ENCODE results near the gene CCDC69. TPM values are rescaled to one million over a fixed set of nuclear protein-coding genes. Genes with fewer than 3 reads are reported as not detected.

The CCDC69 gene
- total and polyA plus RNA-seq, 10 of the 15 experiments (the other 5 are each of a cell fraction or from before 2014, with no cell fraction given), result 13.5 to 106 (median 70.1) TPM

DNA sequence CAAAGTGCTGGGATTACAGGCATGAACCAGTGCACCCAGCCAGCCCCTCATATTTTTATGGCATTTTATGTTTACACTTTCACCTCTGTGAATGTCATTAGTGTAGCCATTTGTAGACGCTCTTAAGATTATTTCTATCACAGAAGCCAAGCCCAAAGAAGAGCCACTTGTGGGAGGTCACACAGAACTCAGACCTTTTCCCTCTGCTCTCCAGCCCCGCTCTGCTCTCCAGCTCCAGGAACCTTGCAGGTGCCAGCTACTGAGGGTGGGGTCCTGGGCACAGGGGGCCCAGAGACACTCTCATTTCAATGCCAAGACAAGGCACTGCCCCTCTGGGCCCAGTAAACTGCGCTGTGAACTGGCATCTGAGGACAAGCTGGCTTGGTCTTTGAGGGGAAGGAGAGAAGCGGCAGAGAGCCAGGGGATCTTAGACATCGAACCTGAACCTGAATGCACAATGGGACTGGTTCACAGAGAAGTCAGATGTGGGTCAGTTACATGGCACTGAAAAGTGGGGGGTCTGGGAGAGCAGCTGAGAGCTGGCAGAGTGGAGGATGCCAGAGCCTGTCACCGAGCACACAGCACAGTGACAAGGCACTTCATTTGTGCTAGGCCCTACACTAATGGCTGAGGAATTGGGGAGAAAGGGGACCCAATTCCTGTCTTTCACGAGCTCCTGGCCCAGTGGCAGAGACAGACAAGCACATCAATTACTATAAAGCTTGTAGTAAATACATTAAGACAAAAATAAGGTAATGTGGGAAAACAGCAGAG lies 83.0 kb downstream of the CCDC69 start:
- intact Hi-C loops (cut with micrococcal nuclease; ENCODE audit: unreplicated experiment), result loop anchor here (1.0 kb wide), 1 partner anchor 10 kb away; no protein-coding TSS in a partner anchor
- peaks cover 72% of the 10 kb centered on the region for H3K79me2 ChIP-seq (ENCODE audit: control insufficient read depth, insufficient read depth, low read length)
- ATAC-seq (no peak), FAIRE-seq (no peak), DNase-seq (ENCODE audit: low read depth, low spot score) (no peak)
- TF ChIP-seq ZBTB11 (CRISPR knock-in tag; IDR thresholded peaks at IDR 0.05), result no peak
- peak; percentile 12; the same call in 1 of the 2 replicates for TF ChIP-seq HDGF (IDR thresholded peaks at IDR 0.05)
- peaks cover 56% of the 10 kb centered on the region for H3K4me1 ChIP-seq (ENCODE audit: control insufficient read depth, insufficient read depth, low read length)
- H3K9me3 ChIP-seq (replicated peaks; ENCODE audit: control insufficient read depth, insufficient read depth, low read length), result no peaks in the 10 kb centered on the region
- peaks cover under 1% of the 10 kb centered on the region for H4K20me1 ChIP-seq (ENCODE audit: control insufficient read depth, insufficient read depth)
- H3K27me3 ChIP-seq (replicated peaks in 1 of 2; ENCODE audit: control insufficient read depth in 2 of 2, insufficient read depth in 2 of 2, low read length in 1 of 2), result no peaks in the 10 kb centered on the region
- WGBS (ENCODE audit: insufficient coverage, insufficient replicate concordance, low lambda C conversion rate, missing lambda C conversion rate), result 70% methylated on average over 7 of the region's 7 CpGs
- ChIA-PET RAD21 (ENCODE audit: unreplicated experiment) (interaction anchor here (0.7 to 8.4 kb wide), 16 partner anchors 11 to 111 kb away, joined by 3 to 189 read pairs (median 10); partner anchors contain the start of genes ANXA6 and GM2A), SMC1A (ENCODE audit: uncharacterized antibody, unreplicated experiment) (interaction anchor here (0.7 to 35.3 kb wide), 17 partner anchors 5 to 684 kb away, joined by 3 to 1132 read pairs (median 5); partner anchors contain the start of genes ANXA6, CCDC69 and GM2A), CTCF (interaction anchor here (0.7 to 40.1 kb wide), 11 partner anchors 7 to 100 kb away, joined by 3 to 1107 read pairs (median 6); partner anchors contain the start of gene ANXA6), POLR2A (interaction anchor here (1.1 to 8.4 kb wide), 16 partner anchors 8 to 116 kb away, joined by 3 to 153 read pairs (median 6); partner anchors contain the start of gene ANXA6)
- in situ Hi-C loops (cut with MboI), result no loop called here
- H3K4me2 ChIP-seq (ENCODE audit: control insufficient read depth, insufficient read depth), result peak overlapping the region; percentile 94
- peak overlapping the region; percentile 52 for H3K4me3 ChIP-seq
- H3K27ac ChIP-seq (ENCODE audit: control insufficient read depth, insufficient read depth), result peak overlapping the region; percentile 61
- TSS peak; percentile 29 for BruUV-seq (replicated peaks)
- H3K9ac ChIP-seq (ENCODE audit: control insufficient read depth, insufficient read depth, low read length), result peak overlapping the region; percentile 46
- no peak overlapping the region for H2AFZ ChIP-seq (ENCODE audit: control insufficient read depth, low read depth, low read length)
- peaks cover 53 to 54% of the 10 kb centered on the region in 2 experiments for H3K36me3 ChIP-seq (ENCODE audit: control insufficient read depth in 2 of 2, insufficient read depth in 2 of 2, low read length in 1 of 2)

All from GM12878 (cell line).